ENCODE results near the gene B4GALNT3.

- TF ChIP-seq CTCF (IDR thresholded peaks at IDR 0.05) = no peak
- no peak for TF ChIP-seq SIN3A (IDR thresholded peaks at IDR 0.05; ENCODE audit: borderline replicate concordance, insufficient read depth, low read depth, low read length)
- TF ChIP-seq REST (IDR thresholded peaks at IDR 0.05; ENCODE audit: insufficient read depth in 1 of 2, low read depth in 2 of 2, low read length in 1 of 2) = no peak
- TF ChIP-seq POLR2AphosphoS5 (IDR thresholded peaks at IDR 0.05; ENCODE audit: low read depth, low read length) = no peak
- TF ChIP-seq TCF7L2 (IDR thresholded peaks at IDR 0.05; ENCODE audit: low read depth, low read length) = no peak
Observed at GRCh38 chr12:457676-458075, 2.1 kb upstream of the B4GALNT3 start.
